Measurements from ENCODE around the gene HYDIN.

Gene HYDIN

GRCh38 chr16:70789595-70790447 lies 440.7 kb downstream of the HYDIN start:
- no peak overlapping the region for H3K9ac ChIP-seq (ENCODE audit: low read depth, low read length)
- peaks cover 2% of the 10 kb centered on the region for H3K4me1 ChIP-seq (ENCODE audit: control insufficient read depth, insufficient read depth, low read length)
- H3K36me3 ChIP-seq (ENCODE audit: control insufficient read depth, insufficient read depth, low read length): no peaks in the 10 kb centered on the region
- no peaks in the 10 kb centered on the region for H3K27me3 ChIP-seq (ENCODE audit: control insufficient read depth, insufficient read depth, low read length)
- H3K9me3 ChIP-seq (ENCODE audit: control insufficient read depth, insufficient read depth, low read length): no peaks in the 10 kb centered on the region
- no peak overlapping the region for H3K4me3 ChIP-seq (ENCODE audit: low read depth, low read length)

GRCh38 chr16:70788668-70789594 lies 441.6 kb downstream of the HYDIN start:
- H3K4me3 ChIP-seq (ENCODE audit: low read depth, low read length): no peak overlapping the region
- H3K9ac ChIP-seq (ENCODE audit: low read depth, low read length): no peak overlapping the region
- H3K4me1 ChIP-seq (ENCODE audit: control insufficient read depth, insufficient read depth, low read length): peaks cover 2% of the 10 kb centered on the region
- H3K36me3 ChIP-seq (ENCODE audit: control insufficient read depth, insufficient read depth, low read length): peaks cover 3% of the 10 kb centered on the region
- H3K9me3 ChIP-seq (ENCODE audit: control insufficient read depth, insufficient read depth, low read length): no peaks in the 10 kb centered on the region
- H3K27me3 ChIP-seq (ENCODE audit: control insufficient read depth, insufficient read depth, low read length): no peaks in the 10 kb centered on the region

- Histone ChIP-seq H3K4me1 (ENCODE audit: control insufficient read depth, insufficient read depth, low read length) (peaks cover 2% of the 10 kb centered on the region), H3K4me3 (ENCODE audit: low read depth, low read length) (no peak overlapping the region), H3K9ac (ENCODE audit: low read depth, low read length) (no peak overlapping the region), H3K36me3 (ENCODE audit: control insufficient read depth, insufficient read depth, low read length) (peaks cover 28% of the 10 kb centered on the region), H3K27me3 (ENCODE audit: control insufficient read depth, insufficient read depth, low read length) (no peaks in the 10 kb centered on the region), H3K9me3 (ENCODE audit: control insufficient read depth, insufficient read depth, low read length) (no peaks in the 10 kb centered on the region)
Measured at GRCh38 chr16:70786020-70786755, 444.3 kb downstream of the HYDIN start.

GRCh38 chr16:70784692-70785555 lies 445.6 kb downstream of the HYDIN start:
- peaks cover 36% of the 10 kb centered on the region for H3K36me3 ChIP-seq (ENCODE audit: control insufficient read depth, insufficient read depth, low read length)

GRCh38 chr16:70782237-70782636 lies 448.3 kb downstream of the HYDIN start:
- no peaks in the 10 kb centered on the region for H3K9me3 ChIP-seq (ENCODE audit: control insufficient read depth, insufficient read depth, low read length)
- H3K36me3 ChIP-seq (ENCODE audit: control insufficient read depth, insufficient read depth, low read length): peaks cover 41% of the 10 kb centered on the region
- no peaks in the 10 kb centered on the region for H3K4me1 ChIP-seq (ENCODE audit: control insufficient read depth, insufficient read depth, low read length)
- H3K4me3 ChIP-seq (ENCODE audit: low read depth, low read length): no peak overlapping the region
- no peaks in the 10 kb centered on the region for H3K27me3 ChIP-seq (ENCODE audit: control insufficient read depth, insufficient read depth, low read length)
- H3K9ac ChIP-seq (ENCODE audit: low read depth, low read length): no peak overlapping the region

More at GRCh38 chr16:70784692-70785555, 445.6 kb downstream of the HYDIN start:
- Histone ChIP-seq H3K4me3 (ENCODE audit: low read depth, low read length) (no peak overlapping the region), H3K27me3 (ENCODE audit: control insufficient read depth, insufficient read depth, low read length) (no peaks in the 10 kb centered on the region), H3K9me3 (ENCODE audit: control insufficient read depth, insufficient read depth, low read length) (no peaks in the 10 kb centered on the region), H3K9ac (ENCODE audit: low read depth, low read length) (no peak overlapping the region), H3K4me1 (ENCODE audit: control insufficient read depth, insufficient read depth, low read length) (no peaks in the 10 kb centered on the region)

- H3K27me3 ChIP-seq (ENCODE audit: control insufficient read depth, insufficient read depth, low read length): no peaks in the 10 kb centered on the region
- H3K9me3 ChIP-seq (ENCODE audit: control insufficient read depth, insufficient read depth, low read length): no peaks in the 10 kb centered on the region
- H3K9ac ChIP-seq (ENCODE audit: low read depth, low read length): no peak overlapping the region
- H3K36me3 ChIP-seq (ENCODE audit: control insufficient read depth, insufficient read depth, low read length): peaks cover 42% of the 10 kb centered on the region
- no peaks in the 10 kb centered on the region for H3K4me1 ChIP-seq (ENCODE audit: control insufficient read depth, insufficient read depth, low read length)
- no peak overlapping the region for H3K4me3 ChIP-seq (ENCODE audit: low read depth, low read length)
Measured at GRCh38 chr16:70781800-70782199, 448.7 kb downstream of the HYDIN start.

GRCh38 chr16:70780546-70780945 lies 450.0 kb downstream of the HYDIN start:
- Histone ChIP-seq H3K9me3 (ENCODE audit: control insufficient read depth, insufficient read depth, low read length) (no peaks in the 10 kb centered on the region), H3K4me1 (ENCODE audit: control insufficient read depth, insufficient read depth, low read length) (no peaks in the 10 kb centered on the region), H3K9ac (ENCODE audit: low read depth, low read length) (no peak overlapping the region), H3K36me3 (ENCODE audit: control insufficient read depth, insufficient read depth, low read length) (peaks cover 42% of the 10 kb centered on the region), H3K27me3 (ENCODE audit: control insufficient read depth, insufficient read depth, low read length) (no peaks in the 10 kb centered on the region), H3K4me3 (ENCODE audit: low read depth, low read length) (no peak overlapping the region)

- Histone ChIP-seq H3K9ac (ENCODE audit: low read depth, low read length) (no peak overlapping the region), H3K36me3 (ENCODE audit: control insufficient read depth, insufficient read depth, low read length) (peaks cover 42% of the 10 kb centered on the region), H3K27me3 (ENCODE audit: control insufficient read depth, insufficient read depth, low read length) (no peaks in the 10 kb centered on the region), H3K4me3 (ENCODE audit: low read depth, low read length) (no peak overlapping the region), H3K9me3 (ENCODE audit: control insufficient read depth, insufficient read depth, low read length) (no peaks in the 10 kb centered on the region), H3K4me1 (ENCODE audit: control insufficient read depth, insufficient read depth, low read length) (no peaks in the 10 kb centered on the region)
Measured at GRCh38 chr16:70779361-70779760, 451.2 kb downstream of the HYDIN start.

GRCh38 chr16:70778901-70779309 lies 451.6 kb downstream of the HYDIN start:
- H3K4me3 ChIP-seq (ENCODE audit: low read depth, low read length): no peak overlapping the region
- no peaks in the 10 kb centered on the region for H3K9me3 ChIP-seq (ENCODE audit: control insufficient read depth, insufficient read depth, low read length)
- H3K9ac ChIP-seq (ENCODE audit: low read depth, low read length): no peak overlapping the region
- H3K36me3 ChIP-seq (ENCODE audit: control insufficient read depth, insufficient read depth, low read length): peaks cover 38% of the 10 kb centered on the region
- no peaks in the 10 kb centered on the region for H3K4me1 ChIP-seq (ENCODE audit: control insufficient read depth, insufficient read depth, low read length)
- H3K27me3 ChIP-seq (ENCODE audit: control insufficient read depth, insufficient read depth, low read length): no peaks in the 10 kb centered on the region

- Histone ChIP-seq H3K36me3 (ENCODE audit: control insufficient read depth, insufficient read depth, low read length) (peaks cover 29% of the 10 kb centered on the region), H3K27me3 (ENCODE audit: control insufficient read depth, insufficient read depth, low read length) (no peaks in the 10 kb centered on the region), H3K9ac (ENCODE audit: low read depth, low read length) (no peak overlapping the region), H3K9me3 (ENCODE audit: control insufficient read depth, insufficient read depth, low read length) (no peaks in the 10 kb centered on the region), H3K4me1 (ENCODE audit: control insufficient read depth, insufficient read depth, low read length) (no peaks in the 10 kb centered on the region), H3K4me3 (ENCODE audit: low read depth, low read length) (no peak overlapping the region)
Measured at GRCh38 chr16:70777973-70778406, 452.5 kb downstream of the HYDIN start.

Data from iPS-15b (cell line).